ENCODE measurements around the gene CREG2. TPM values are rescaled to one million over a fixed set of nuclear protein-coding genes. Genes with fewer than 3 reads are reported as not detected.

The CREG2 gene
- total RNA-seq, 1 donor from 2014 or later, result not detected

- ATAC-seq (ENCODE audit: poor library complexity) (no peak), DNase-seq (no peak)
- intact Hi-C loops (cut with DNase I), result loop anchor here (10.0 kb wide), 1 partner anchor 283 kb away; the partner anchor contains the start of gene MAP4K4
These were observed 24.9 kb upstream of the CREG2 start for GRCh38 chr2:101412092-101412694.

GRCh38 chr2:101410746-101411145 lies 23.4 kb upstream of the CREG2 start:
- intact Hi-C loops (cut with DNase I), result loop anchor here (10.0 kb wide), 1 partner anchor 284 kb away; the partner anchor contains the start of gene MAP4K4
- no peak for ATAC-seq (ENCODE audit: poor library complexity)
- no peak for DNase-seq

- DNase-seq (no peak), ATAC-seq (ENCODE audit: poor library complexity) (no peak)
- intact Hi-C loops (cut with DNase I), result loop anchor here (10.0 kb wide), 1 partner anchor 285 kb away; the partner anchor contains the start of gene MAP4K4
These were observed 22.8 kb upstream of the CREG2 start for GRCh38 chr2:101410114-101410513.

GRCh38 chr2:101409699-101410098 lies 22.4 kb upstream of the CREG2 start:
- no peak for DNase-seq
- intact Hi-C loops (cut with DNase I), result loop anchor here (10.0 kb wide), 1 partner anchor 285 kb away; the partner anchor contains the start of gene MAP4K4
- no peak for ATAC-seq (ENCODE audit: poor library complexity)

GRCh38 chr2:101408925-101409324 lies 21.6 kb upstream of the CREG2 start:
- ATAC-seq (ENCODE audit: poor library complexity) (no peak), DNase-seq (no peak)
- intact Hi-C loops (cut with DNase I), result no loop called here

- intact Hi-C loops (cut with DNase I), result no loop called here
These were observed 18.1 kb upstream of the CREG2 start for GRCh38 chr2:101405351-101405899.

GRCh38 chr2:101403745-101404144 lies 16.4 kb upstream of the CREG2 start:
- intact Hi-C loops (cut with DNase I), result no loop called here
- DNase-seq (no peak), ATAC-seq (ENCODE audit: poor library complexity) (no peak)

More at GRCh38 chr2:101405351-101405899, 18.1 kb upstream of the CREG2 start:
- ATAC-seq (ENCODE audit: poor library complexity) (no peak), DNase-seq (no peak)

- ATAC-seq (ENCODE audit: poor library complexity) (no peak), DNase-seq (no peak)
- intact Hi-C loops (cut with DNase I), result no loop called here
These were observed 15.3 kb upstream of the CREG2 start for GRCh38 chr2:101402630-101403029.

GRCh38 chr2:101401906-101402305 lies 14.6 kb upstream of the CREG2 start:
- no peak for ATAC-seq (ENCODE audit: poor library complexity)
- intact Hi-C loops (cut with DNase I), result no loop called here
- DNase-seq, result no peak

GRCh38 chr2:101401326-101401665 lies 14.0 kb upstream of the CREG2 start:
- no peak for DNase-seq
- ATAC-seq (ENCODE audit: poor library complexity), result no peak
- intact Hi-C loops (cut with DNase I), result no loop called here

GRCh38 chr2:101400506-101401325 lies 13.4 kb upstream of the CREG2 start:
- intact Hi-C loops (cut with DNase I), result no loop called here
- no peak for DNase-seq
- no peak for ATAC-seq (ENCODE audit: poor library complexity)

GRCh38 chr2:101400048-101400447 lies 12.7 kb upstream of the CREG2 start:
- ATAC-seq (ENCODE audit: poor library complexity) (no peak), DNase-seq (no peak)
- intact Hi-C loops (cut with DNase I), result no loop called here

- DNase-seq (no peak), ATAC-seq (ENCODE audit: poor library complexity) (no peak)
- intact Hi-C loops (cut with DNase I), result no loop called here
These were observed 11.9 kb upstream of the CREG2 start for GRCh38 chr2:101399021-101399799.

- ATAC-seq (ENCODE audit: poor library complexity), result no peak
- intact Hi-C loops (cut with DNase I), result no loop called here
- DNase-seq, result no peak
These were observed 11.0 kb upstream of the CREG2 start for GRCh38 chr2:101398116-101398821.

- intact Hi-C loops (cut with DNase I), result no loop called here
- ATAC-seq (ENCODE audit: poor library complexity) (no peak), DNase-seq (no peak)
These were observed 9.0 kb upstream of the CREG2 start for GRCh38 chr2:101396316-101396717.

GRCh38 chr2:101395545-101396315 lies 8.4 kb upstream of the CREG2 start:
- DNase-seq (no peak), ATAC-seq (ENCODE audit: poor library complexity) (no peak)
- intact Hi-C loops (cut with DNase I), result no loop called here

- no peak for ATAC-seq (ENCODE audit: poor library complexity)
- DNase-seq, result no peak
- intact Hi-C loops (cut with DNase I), result no loop called here
These were observed 929 bp upstream of the CREG2 start for GRCh38 chr2:101388232-101388631.

- DNase-seq (no peak), ATAC-seq (ENCODE audit: poor library complexity) (peak; percentile 26)
- intact Hi-C loops (cut with DNase I), result no loop called here
These were observed 628 bp downstream of the CREG2 start for GRCh38 chr2:101386599-101387150.
